A172 (cell line): Measurements from ENCODE around the gene CUBN. TPM values are rescaled to one million over a fixed set of nuclear protein-coding genes. Genes with fewer than 3 reads are reported as not detected.

Experiments used
- DNase-seq: peaks from one replicate; pipeline ENCODE4 v3.0.0-alpha.2; 2015; ENCODE audit warnings: low spot score
- total RNA-seq: library from RNA; depleted of rRNA; stranded (reverse); fragments of >200 nt; shearing (Covaris generic); gene quantifications from 2 replicates; pipeline ENCODE4 v1.2.3, GENCODE V29; 2014

Gene CUBN
- total RNA-seq, 1 experiment from 2014 or later: 0.60 TPM

GRCh38 chr10:17073725-17074540 lies 55.7 kb downstream of the CUBN start:
- DNase-seq: no peak

- no peak for DNase-seq
Measured at GRCh38 chr10:17068953-17069352, 60.7 kb downstream of the CUBN start.

GRCh38 chr10:17067376-17068264 lies 62.0 kb downstream of the CUBN start:
- DNase-seq: no peak

GRCh38 chr10:17066807-17067206 lies 62.8 kb downstream of the CUBN start:
- no peak for DNase-seq

GRCh38 chr10:17066000-17066399 lies 63.6 kb downstream of the CUBN start:
- DNase-seq: no peak

GRCh38 chr10:17065273-17065672 lies 64.3 kb downstream of the CUBN start:
- DNase-seq: no peak

- no peak for DNase-seq
Measured at GRCh38 chr10:17064435-17064834, 65.2 kb downstream of the CUBN start.

GRCh38 chr10:17062955-17063484 lies 66.6 kb downstream of the CUBN start:
- DNase-seq: peak; percentile 97

- DNase-seq: peak; percentile 93
Measured at GRCh38 chr10:17062493-17062892, 67.1 kb downstream of the CUBN start.

GRCh38 chr10:17062009-17062408 lies 67.6 kb downstream of the CUBN start:
- DNase-seq: peak; percentile 94

GRCh38 chr10:17061418-17061817 lies 68.2 kb downstream of the CUBN start:
- peak; percentile 56 for DNase-seq

GRCh38 chr10:17060289-17060688 lies 69.3 kb downstream of the CUBN start:
- no peak for DNase-seq

- DNase-seq: peak; percentile 93
Measured at GRCh38 chr10:17059197-17059688, 70.4 kb downstream of the CUBN start.

- no peak for DNase-seq
Measured at GRCh38 chr10:17058093-17058492, 71.5 kb downstream of the CUBN start.

GRCh38 chr10:17056781-17057428 lies 72.7 kb downstream of the CUBN start:
- no peak for DNase-seq

GRCh38 chr10:17053513-17053912 lies 76.1 kb downstream of the CUBN start:
- no peak for DNase-seq

GRCh38 chr10:17053061-17053460 lies 76.5 kb downstream of the CUBN start:
- DNase-seq: no peak

GRCh38 chr10:17051851-17052250 lies 77.8 kb downstream of the CUBN start:
- no peak for DNase-seq

GRCh38 chr10:17049195-17049594 lies 80.4 kb downstream of the CUBN start:
- DNase-seq: no peak

- no peak for DNase-seq
Measured at GRCh38 chr10:17047908-17048307, 81.7 kb downstream of the CUBN start.

- DNase-seq: no peak
Measured at GRCh38 chr10:17046989-17047388, 82.6 kb downstream of the CUBN start.

- DNase-seq: no peak
Measured at GRCh38 chr10:17043586-17043985, 86.0 kb downstream of the CUBN start.
